SK-N-SH treated with all-trans-retinoic acid at 6 μM for 48 hours (cell line): ENCODE measurements around the gene DLG5.

Experiments used
- ATAC-seq: fragments of 200-7000 bp; cut with Tn5 transposase; 3 replicates; pipeline ENCODE4 v1.9.1; 2020; ENCODE audit warnings: mild to moderate bottlenecking, moderate library complexity
- ARNTL ChIP-seq: fragments of 450-650 bp; formaldehyde crosslinking; IDR thresholded peaks from 2 replicates; pipeline ENCODE4 v1.5.0; 2020; ENCODE audit warnings: low read depth, mild to moderate bottlenecking, moderate library complexity, borderline replicate concordance
- BACH2 ChIP-seq: fragments of 250-450 bp; sonication (Bioruptor Pico); IDR thresholded peaks from 2 replicates; pipeline ENCODE4 v1.9.0; 2021; ENCODE audit warnings: mild to moderate bottlenecking, borderline replicate concordance
- CSDC2 ChIP-seq: fragments of 250-450 bp; sonication (Bioruptor Pico); IDR thresholded peaks from 2 replicates; pipeline ENCODE4 v1.5.0; 2020; ENCODE audit warnings: mild to moderate bottlenecking, moderate library complexity
- ESRRG ChIP-seq: fragments of 250-450 bp; sonication (Bioruptor Pico); IDR thresholded peaks from 2 replicates; pipeline ENCODE4 v1.6.1; 2021; ENCODE audit warnings: mild to moderate bottlenecking
- GLIS3 ChIP-seq: fragments of 250-450 bp; sonication (Bioruptor Pico); IDR thresholded peaks from 2 replicates; pipeline ENCODE4 v1.5.0; 2020; ENCODE audit warnings: mild to moderate bottlenecking, moderate library complexity
- ISL1 ChIP-seq: fragments of 250-450 bp; sonication (Bioruptor Pico); IDR thresholded peaks from 2 replicates; pipeline ENCODE4 v2.1.2; 2022; ENCODE audit warnings: mild to moderate bottlenecking, moderate library complexity
- OSR1 ChIP-seq: fragments of 250-450 bp; sonication (Bioruptor Pico); IDR thresholded peaks from 2 replicates; pipeline ENCODE4 v1.8.0; 2022; ENCODE audit warnings: moderate library complexity, mild to moderate bottlenecking, inconsistent platforms
- PPARA ChIP-seq: fragments of 250-450 bp; sonication (Bioruptor Pico); IDR thresholded peaks from 2 replicates; pipeline ENCODE4 v1.5.0; 2020; ENCODE audit warnings: mild to moderate bottlenecking, borderline replicate concordance
- RARB ChIP-seq: fragments of 250-450 bp; sonication (Bioruptor Pico); IDR thresholded peaks from 2 replicates; pipeline ENCODE4 v1.8.0; 2021; ENCODE audit warnings: mild to moderate bottlenecking, moderate library complexity
- TCF4 ChIP-seq: fragments of 250-450 bp; sonication (Bioruptor Pico); IDR thresholded peaks from 2 replicates; pipeline ENCODE4 v1.8.0; 2021; ENCODE audit warnings: mild to moderate bottlenecking, moderate library complexity, borderline replicate concordance
- TOX ChIP-seq: fragments of 250-450 bp; sonication (Bioruptor Pico); IDR thresholded peaks from 2 replicates; pipeline ENCODE4 v1.8.0; 2021; ENCODE audit warnings: mild to moderate bottlenecking, moderate library complexity, borderline replicate concordance
- ZFP3 ChIP-seq: fragments of 250-450 bp; sonication (Bioruptor Pico); IDR thresholded peaks from 2 replicates; pipeline ENCODE4 v1.5.0; 2020; ENCODE audit warnings: mild to moderate bottlenecking, moderate library complexity
- ZFP30 ChIP-seq: fragments of 450-650 bp; formaldehyde crosslinking; IDR thresholded peaks from 2 replicates; pipeline ENCODE4 v1.5.0; 2022; ENCODE audit warnings: mild to moderate bottlenecking, moderate library complexity
- ZNF565 ChIP-seq: fragments of 450-650 bp; formaldehyde crosslinking; conservative IDR thresholded peaks from 2 replicates; pipeline ENCODE4 v1.5.0; 2020; ENCODE audit warnings: low read depth, mild to moderate bottlenecking, moderate library complexity
- ZNF70 ChIP-seq: fragments of 450-650 bp; formaldehyde crosslinking; IDR thresholded peaks from 2 replicates; pipeline ENCODE4 v1.5.0; 2020; ENCODE audit warnings: mild to moderate bottlenecking, moderate library complexity
- ZNF8 ChIP-seq: fragments of 450-650 bp; formaldehyde crosslinking; IDR thresholded peaks from 2 replicates; pipeline ENCODE4 v1.5.0; 2020; ENCODE audit warnings: mild to moderate bottlenecking, moderate library complexity
- TF ChIP-seq, protein P1 (sequence below): fragments of 250-450 bp; sonication (Bioruptor Pico); IDR thresholded peaks from 2 replicates; pipeline ENCODE4 v1.5.1; 2020; ENCODE audit warnings: low read depth, mild to moderate bottlenecking, moderate library complexity
- TF ChIP-seq, protein P2 (sequence below): fragments of 250-450 bp; sonication (Bioruptor Pico); IDR thresholded peaks from 2 replicates; pipeline ENCODE4 v1.5.0; 2020; ENCODE audit warnings: mild to moderate bottlenecking, moderate library complexity
- TF ChIP-seq, protein P3 (sequence below): fragments of 250-450 bp; sonication (Bioruptor Pico); IDR thresholded peaks from 2 replicates; pipeline ENCODE4 v1.5.1; 2021; ENCODE audit warnings: mild to moderate bottlenecking, moderate library complexity
- TF ChIP-seq, protein P4 (sequence below): fragments of 250-450 bp; sonication (Bioruptor Pico); IDR thresholded peaks from 2 replicates; pipeline ENCODE4 v1.8.0; 2020; ENCODE audit warnings: mild to moderate bottlenecking, moderate library complexity, borderline replicate concordance

Gene DLG5

DNA sequence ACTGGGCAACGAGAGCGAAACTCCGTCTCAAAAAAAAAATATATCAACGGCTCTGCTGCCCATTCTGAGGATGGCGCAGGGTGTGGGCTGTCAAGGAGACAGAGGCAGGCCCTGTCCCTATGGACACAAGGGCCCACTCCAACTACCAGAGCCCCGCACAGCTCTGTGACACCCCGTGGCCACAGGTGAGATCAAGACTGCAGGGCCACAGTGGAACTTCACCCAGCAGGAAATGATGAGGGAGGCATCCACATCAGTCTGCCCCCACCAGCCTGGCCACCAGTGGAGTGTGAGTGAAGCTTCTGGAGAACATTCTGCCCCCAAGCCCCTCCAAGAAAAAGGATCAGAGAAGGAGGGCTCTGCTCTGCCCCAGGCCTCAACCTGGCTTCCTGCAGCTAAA, 136.7 kb downstream of the DLG5 start (continued):
- TF ChIP-seq, protein P1, sequence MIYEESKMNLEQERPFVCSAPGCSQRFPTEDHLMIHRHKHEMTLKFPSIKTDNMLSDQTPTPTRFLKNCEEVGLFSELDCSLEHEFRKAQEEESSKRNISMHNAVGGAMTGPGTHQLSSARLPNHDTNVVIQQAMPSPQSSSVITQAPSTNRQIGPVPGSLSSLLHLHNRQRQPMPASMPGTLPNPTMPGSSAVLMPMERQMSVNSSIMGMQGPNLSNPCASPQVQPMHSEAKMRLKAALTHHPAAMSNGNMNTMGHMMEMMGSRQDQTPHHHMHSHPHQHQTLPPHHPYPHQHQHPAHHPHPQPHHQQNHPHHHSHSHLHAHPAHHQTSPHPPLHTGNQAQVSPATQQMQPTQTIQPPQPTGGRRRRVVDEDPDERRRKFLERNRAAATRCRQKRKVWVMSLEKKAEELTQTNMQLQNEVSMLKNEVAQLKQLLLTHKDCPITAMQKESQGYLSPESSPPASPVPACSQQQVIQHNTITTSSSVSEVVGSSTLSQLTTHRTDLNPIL = no peak
- TF ChIP-seq ISL1 (no peak), ZNF8 (CRISPR knock-in tag) (no peak), PPARA (CRISPR knock-in tag) (no peak), BACH2 (no peak), TOX (no peak), ZNF565 (CRISPR knock-in tag) (no peak)

DNA sequence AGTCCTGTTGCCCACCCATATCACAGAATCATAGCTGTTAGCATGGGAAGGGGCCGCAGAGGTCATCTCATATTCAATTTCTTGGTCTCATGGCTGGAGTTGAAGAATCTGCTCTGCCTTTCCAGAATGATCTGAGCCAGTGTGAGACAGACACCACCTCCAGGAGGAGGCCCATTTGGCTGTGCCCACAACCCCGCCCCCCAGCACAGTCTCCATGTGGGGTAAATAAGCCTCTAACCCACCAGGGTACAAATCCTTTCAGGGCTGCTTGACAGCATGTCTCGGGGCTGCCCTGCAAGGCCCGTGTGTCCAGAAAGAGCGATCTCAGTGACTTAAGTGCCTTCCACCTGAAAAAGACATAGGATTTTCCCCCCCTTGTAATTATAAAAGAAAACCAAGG, 137.5 kb downstream of the DLG5 start:
- TF ChIP-seq RARB (CRISPR knock-in tag) (no peak), TCF4 (CRISPR knock-in tag) (no peak), ZNF70 (CRISPR knock-in tag) (no peak), ZFP30 (CRISPR knock-in tag) (no peak), ZNF8 (CRISPR knock-in tag) (no peak), ARNTL (CRISPR knock-in tag) (no peak), OSR1 (no peak)
- TF ChIP-seq, protein P1 = no peak
- TF ChIP-seq, protein P2, sequence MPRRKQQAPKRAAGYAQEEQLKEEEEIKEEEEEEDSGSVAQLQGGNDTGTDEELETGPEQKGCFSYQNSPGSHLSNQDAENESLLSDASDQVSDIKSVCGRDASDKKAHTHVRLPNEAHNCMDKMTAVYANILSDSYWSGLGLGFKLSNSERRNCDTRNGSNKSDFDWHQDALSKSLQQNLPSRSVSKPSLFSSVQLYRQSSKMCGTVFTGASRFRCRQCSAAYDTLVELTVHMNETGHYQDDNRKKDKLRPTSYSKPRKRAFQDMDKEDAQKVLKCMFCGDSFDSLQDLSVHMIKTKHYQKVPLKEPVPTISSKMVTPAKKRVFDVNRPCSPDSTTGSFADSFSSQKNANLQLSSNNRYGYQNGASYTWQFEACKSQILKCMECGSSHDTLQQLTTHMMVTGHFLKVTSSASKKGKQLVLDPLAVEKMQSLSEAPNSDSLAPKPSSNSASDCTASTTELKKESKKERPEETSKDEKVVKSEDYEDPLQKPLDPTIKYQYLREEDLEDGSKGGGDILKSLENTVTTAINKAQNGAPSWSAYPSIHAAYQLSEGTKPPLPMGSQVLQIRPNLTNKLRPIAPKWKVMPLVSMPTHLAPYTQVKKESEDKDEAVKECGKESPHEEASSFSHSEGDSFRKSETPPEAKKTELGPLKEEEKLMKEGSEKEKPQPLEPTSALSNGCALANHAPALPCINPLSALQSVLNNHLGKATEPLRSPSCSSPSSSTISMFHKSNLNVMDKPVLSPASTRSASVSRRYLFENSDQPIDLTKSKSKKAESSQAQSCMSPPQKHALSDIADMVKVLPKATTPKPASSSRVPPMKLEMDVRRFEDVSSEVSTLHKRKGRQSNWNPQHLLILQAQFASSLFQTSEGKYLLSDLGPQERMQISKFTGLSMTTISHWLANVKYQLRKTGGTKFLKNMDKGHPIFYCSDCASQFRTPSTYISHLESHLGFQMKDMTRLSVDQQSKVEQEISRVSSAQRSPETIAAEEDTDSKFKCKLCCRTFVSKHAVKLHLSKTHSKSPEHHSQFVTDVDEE (CRISPR knock-in tag) = no peak
- ATAC-seq = no peak

DNA sequence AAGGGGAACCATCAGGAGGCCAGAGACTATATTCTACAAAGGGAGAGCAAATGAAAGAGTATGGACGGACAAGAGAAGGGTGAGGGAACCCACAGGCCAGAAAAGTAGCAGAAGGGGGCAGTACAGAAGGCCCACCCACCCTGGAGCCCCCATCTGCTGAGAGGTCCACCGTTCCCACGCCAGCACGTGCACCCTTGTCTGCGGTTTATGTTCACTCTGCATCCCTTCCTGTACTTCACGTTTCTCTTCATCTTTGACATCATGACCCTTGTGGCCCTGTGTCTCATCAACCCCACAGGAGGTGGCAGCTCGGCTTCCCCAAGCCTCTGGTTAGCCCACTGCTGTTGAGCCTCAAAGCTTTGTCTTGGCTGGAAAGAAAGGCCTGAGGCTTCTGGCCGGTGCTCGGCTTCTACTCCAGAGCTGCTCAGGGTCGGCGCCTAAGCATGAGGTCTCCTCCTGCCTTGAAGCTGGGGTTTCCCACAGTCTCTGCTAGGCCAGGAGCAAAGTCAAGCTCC, 138.0 kb downstream of the DLG5 start:
- TF ChIP-seq ISL1 (no peak), ZNF70 (CRISPR knock-in tag) (no peak), CSDC2 (CRISPR knock-in tag) (no peak), ZFP3 (no peak), PPARA (CRISPR knock-in tag) (no peak), GLIS3 (CRISPR knock-in tag) (no peak), ESRRG (CRISPR knock-in tag) (no peak), TOX (no peak), TCF4 (CRISPR knock-in tag) (no peak)
- TF ChIP-seq, protein P3, sequence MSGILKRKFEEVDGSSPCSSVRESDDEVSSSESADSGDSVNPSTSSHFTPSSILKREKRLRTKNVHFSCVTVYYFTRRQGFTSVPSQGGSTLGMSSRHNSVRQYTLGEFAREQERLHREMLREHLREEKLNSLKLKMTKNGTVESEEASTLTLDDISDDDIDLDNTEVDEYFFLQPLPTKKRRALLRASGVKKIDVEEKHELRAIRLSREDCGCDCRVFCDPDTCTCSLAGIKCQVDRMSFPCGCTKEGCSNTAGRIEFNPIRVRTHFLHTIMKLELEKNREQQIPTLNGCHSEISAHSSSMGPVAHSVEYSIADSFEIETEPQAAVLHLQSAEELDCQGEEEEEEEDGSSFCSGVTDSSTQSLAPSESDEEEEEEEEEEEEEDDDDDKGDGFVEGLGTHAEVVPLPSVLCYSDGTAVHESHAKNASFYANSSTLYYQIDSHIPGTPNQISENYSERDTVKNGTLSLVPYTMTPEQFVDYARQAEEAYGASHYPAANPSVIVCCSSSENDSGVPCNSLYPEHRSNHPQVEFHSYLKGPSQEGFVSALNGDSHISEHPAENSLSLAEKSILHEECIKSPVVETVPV (CRISPR knock-in tag) = no peak
- ATAC-seq = no peak

DNA sequence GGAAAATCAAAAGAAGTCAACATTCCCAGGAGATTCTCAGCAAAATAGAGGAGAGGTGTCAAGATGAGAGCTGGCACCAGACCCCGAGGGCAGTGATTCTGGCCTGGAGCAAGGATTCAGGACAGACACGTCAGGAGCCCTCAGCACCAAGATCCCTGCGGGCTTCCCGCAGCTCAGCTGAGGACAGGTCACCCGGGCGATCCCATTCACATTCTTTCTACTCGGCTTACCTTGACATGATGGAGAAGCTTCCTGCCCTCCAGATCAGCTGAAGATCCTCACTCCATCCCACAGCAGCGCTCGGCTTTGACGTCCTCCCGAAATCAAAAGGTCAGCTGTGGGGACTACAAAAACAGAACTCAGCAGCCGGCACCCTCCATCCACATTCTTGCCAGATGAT, 139.1 kb downstream of the DLG5 start:
- TF ChIP-seq ESRRG (CRISPR knock-in tag) (no peak), ZFP3 (no peak), RARB (CRISPR knock-in tag) (no peak), ZFP30 (CRISPR knock-in tag) (no peak)
- TF ChIP-seq, protein P3 (CRISPR knock-in tag) = no peak
- TF ChIP-seq, protein P2 (CRISPR knock-in tag) = no peak
- TF ChIP-seq, protein P4, sequence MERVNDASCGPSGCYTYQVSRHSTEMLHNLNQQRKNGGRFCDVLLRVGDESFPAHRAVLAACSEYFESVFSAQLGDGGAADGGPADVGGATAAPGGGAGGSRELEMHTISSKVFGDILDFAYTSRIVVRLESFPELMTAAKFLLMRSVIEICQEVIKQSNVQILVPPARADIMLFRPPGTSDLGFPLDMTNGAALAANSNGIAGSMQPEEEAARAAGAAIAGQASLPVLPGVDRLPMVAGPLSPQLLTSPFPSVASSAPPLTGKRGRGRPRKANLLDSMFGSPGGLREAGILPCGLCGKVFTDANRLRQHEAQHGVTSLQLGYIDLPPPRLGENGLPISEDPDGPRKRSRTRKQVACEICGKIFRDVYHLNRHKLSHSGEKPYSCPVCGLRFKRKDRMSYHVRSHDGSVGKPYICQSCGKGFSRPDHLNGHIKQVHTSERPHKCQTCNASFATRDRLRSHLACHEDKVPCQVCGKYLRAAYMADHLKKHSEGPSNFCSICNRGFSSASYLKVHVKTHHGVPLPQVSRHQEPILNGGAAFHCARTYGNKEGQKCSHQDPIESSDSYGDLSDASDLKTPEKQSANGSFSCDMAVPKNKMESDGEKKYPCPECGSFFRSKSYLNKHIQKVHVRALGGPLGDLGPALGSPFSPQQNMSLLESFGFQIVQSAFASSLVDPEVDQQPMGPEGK = no peak
- no peak for ATAC-seq
